ENCODE data around the gene CMTM1.
A peak's percentile ranks its signal among the peaks of the same experiment; 100 is the strongest.
"Not testable (repeated sequence)": the region's sequence is repeated elsewhere in the genome, so short reads cannot be mapped to it uniquely, and the experiment has no call there.

The CMTM1 gene

GRCh38 chr16:66563574-66564334 lies 2.5 kb upstream of the CMTM1 start:
- no peak for DNase-seq

DNA sequence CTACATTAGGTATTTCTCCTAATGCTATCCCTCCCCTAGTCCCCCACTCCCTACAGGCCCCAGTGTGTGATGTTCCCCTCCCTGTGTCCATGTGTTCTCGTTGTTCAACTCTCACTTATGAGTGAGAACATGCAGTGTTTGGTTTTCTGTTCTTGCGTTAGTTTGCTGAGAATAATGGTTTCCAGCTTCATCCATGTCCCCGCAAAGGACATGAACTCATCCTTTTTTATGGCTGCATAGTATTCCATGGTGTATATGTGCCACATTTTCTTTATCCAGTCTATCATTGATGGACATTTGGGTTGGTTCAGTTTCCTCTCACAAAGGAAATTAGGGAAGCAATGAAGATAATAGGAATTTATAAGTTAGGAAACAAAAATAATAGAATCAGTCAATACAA lies 1.0 kb downstream of the CMTM1 start:
- not testable (repeated sequence) for DNase-seq

DNA sequence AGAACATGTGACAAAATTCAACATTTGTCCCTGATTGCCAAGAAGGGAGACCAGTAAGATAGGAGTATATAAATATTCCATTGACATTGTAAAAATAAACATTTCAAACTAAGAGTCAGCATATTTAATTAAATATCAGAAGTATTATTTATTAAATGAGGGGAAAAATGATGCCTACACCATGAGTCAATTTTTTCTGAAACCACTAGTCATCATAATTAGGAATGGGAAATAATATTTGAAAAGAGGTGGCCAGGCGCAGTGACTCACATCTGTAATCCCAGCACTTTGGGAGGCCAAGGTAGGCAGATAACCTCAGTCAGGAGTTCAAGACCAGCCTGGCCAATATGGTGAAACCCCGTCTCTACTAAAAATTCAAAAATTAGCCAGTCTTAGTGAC lies 2.1 kb downstream of the CMTM1 start:
- DNase-seq = no peak

- no peak for DNase-seq
These were observed 2.9 kb downstream of the CMTM1 start for GRCh38 chr16:66569131-66569530.

- no peak for DNase-seq
These were observed 3.7 kb downstream of the CMTM1 start for GRCh38 chr16:66569827-66570405.

- no peak for DNase-seq
These were observed 6.1 kb downstream of the CMTM1 start for GRCh38 chr16:66572356-66572755.

GRCh38 chr16:66574081-66574480 lies 7.8 kb downstream of the CMTM1 start:
- DNase-seq = no peak

DNA sequence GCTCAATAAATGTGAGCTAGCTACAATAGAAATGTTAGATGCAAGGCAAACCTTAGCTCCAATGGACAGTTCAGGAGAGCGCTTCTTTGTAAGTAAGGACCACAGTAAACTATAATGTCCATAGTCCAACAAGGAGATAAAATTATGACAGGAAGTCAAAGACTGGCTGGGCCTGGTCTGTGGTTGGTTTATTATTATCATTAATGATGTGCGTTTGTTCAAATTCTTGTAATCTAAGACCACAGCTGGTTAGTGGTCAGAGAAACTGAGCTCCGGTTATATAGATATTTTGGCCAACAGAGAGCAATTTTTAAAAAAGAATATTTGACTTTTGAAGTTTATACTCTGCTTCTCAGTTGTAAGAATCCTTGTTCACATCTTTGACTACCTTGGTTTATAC lies 8.3 kb downstream of the CMTM1 start:
- no peak for DNase-seq

GRCh38 chr16:66575060-66575459 lies 8.8 kb downstream of the CMTM1 start:
- no peak for DNase-seq

DNA sequence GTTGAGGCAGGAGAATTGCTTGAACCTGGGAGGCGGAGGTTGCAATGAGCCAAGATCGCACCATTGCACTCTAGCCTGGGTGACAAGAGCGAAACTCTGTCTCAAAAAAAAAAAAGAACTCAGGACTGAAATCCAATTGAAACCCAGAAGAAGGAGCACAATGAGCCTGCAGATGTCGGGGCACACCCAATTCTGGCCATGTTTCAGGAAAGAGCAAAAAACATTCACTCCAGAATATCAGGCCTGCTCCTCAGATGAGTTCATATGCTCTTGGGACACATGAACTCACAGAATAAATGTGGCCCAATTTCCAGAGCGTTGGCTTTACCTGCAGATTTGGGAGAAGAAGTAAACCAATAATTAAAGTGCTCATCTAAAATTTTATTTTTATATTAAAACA lies 10.1 kb downstream of the CMTM1 start:
- DNase-seq = no peak

GRCh38 chr16:66578651-66579531 lies 12.7 kb downstream of the CMTM1 start, which contains the start of gene CMTM2:
CMTM2 (plus strand) TSS chr16:66579463; CDS start chr16:66579608, 145 bp downstream.
- DNase-seq = no peak

GRCh38 chr16:66580605-66581209 lies 14.5 kb downstream of the CMTM1 start:
- DNase-seq = no peak

- DNase-seq = no peak
These were observed 15.2 kb downstream of the CMTM1 start for GRCh38 chr16:66581246-66581952.

DNA sequence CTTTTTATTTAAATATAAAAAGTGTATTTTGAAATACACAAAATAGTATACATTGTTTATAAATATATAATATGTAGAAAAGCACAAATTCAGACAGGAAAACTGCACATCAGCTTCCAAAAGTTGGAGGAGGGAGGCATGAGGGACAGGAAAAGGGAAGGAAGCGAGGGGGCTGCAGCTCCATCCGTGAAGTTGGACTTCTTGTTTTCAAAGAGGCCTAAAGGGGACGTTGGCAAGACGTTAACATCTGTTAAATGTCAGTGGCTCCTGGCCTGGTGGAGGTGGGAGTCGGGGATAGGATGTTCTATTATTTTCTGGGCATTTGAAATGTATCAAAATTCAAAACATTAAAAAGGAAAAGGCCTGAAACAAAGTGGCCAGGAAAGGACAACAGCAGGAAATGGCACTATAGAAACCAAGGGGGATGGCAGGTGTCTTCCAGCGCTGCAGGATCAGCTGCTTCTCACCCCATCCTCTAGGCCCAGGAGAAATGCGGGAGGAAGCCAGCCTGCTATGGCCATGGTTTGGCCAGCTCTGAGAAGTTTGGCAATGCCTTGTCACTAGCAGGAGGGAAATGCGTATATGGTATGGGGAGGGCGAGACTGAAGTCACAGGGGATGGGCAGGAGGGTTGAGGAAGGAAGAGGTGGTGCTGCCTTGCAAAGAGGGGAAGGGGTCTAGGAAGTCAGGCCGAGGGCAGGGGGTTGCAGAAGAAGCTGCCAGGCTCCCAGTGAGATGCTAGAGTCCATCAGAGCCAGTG lies 19.4 kb downstream of the CMTM1 start:
- DNase-seq = no peak

DNA sequence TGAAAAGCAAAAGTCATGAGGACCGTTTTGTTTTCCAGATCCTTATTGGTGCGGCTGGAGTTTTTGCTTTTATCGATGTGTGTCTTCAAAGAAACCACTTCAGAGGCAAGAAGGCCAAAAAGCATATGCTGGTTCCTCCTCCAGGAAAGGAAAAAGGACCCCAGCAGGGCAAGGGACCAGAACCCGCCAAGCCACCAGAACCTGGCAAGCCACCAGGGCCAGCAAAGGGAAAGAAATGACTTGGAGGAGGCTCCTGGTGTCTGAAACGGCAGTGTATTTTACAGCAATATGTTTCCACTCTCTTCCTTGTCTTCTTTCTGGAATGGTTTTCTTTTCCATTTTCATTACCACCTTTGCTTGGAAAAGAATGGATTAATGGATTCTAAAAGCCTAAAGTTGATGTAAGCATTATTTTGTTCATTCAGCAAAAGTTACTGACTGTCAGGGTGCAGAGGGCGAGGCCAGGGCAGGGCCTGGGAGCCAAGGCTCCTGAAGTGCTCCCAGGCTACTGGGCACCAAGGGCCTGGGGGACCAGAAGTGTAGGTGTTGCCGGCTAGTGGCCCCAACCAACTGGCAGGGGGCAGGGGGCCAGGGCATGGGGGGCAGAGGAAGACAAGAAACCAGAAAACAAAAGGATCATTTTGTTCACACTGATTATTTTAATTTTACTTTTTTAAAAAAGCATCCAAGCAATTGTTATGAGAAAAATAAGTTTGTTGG lies 21.8 kb downstream of the CMTM1 start:
- no peak for DNase-seq

GRCh38 chr16:66588981-66589713 lies 22.9 kb downstream of the CMTM1 start:
- peak; percentile 61 for DNase-seq

GRCh38 chr16:66590322-66590721 lies 24.1 kb downstream of the CMTM1 start:
- DNase-seq = no peak

- DNase-seq = no peak
These were observed 24.8 kb downstream of the CMTM1 start for GRCh38 chr16:66591018-66591417.

- no peak for DNase-seq
These were observed 26.0 kb downstream of the CMTM1 start for GRCh38 chr16:66592241-66592640.

DNA sequence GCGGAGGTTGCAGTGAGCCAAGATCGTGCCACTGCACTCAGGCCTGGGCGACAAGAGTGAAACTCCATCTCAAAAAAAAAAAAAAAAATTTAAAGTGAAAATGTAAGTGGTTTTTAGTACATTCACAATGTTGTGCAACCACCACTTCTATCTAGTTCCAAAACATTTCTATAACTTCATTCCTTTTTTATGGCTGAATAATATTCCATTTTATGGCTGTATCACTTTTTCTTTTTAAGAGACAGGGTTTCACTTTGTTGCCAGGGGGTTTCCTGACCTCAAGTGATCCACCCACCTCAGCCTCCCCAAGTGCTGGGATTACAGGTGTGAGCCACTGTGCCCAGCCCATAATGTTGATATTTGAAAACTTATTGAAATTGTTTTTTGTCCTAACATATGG lies 26.6 kb downstream of the CMTM1 start:
- no peak for DNase-seq
